ENCODE results near the gene GJB6. TPM values are rescaled to one million over a fixed set of nuclear protein-coding genes. Genes with fewer than 3 reads are reported as not detected.
A peak's percentile ranks its signal among the peaks of the same experiment; 100 is the strongest.

GJB6 gene
- total and polyA plus RNA-seq, 2 donors from 2014 or later, result not detected

GRCh38 chr13:20192836-20193161 is 39.3 kb downstream of the GJB6 start, which contains the start of gene GJB2:
GJB2 (minus strand) TSS chr13:20192938; CDS start chr13:20189581, 3,357 bp downstream.
- Histone ChIP-seq H3K4me1 (ENCODE audit: control insufficient read depth in 2 of 3, insufficient read depth in 2 of 3, low read depth in 1 of 3, low read length in 3 of 3) (peaks cover 3 to 7% (median 4%) of the 10 kb centered on the region in 3 donors), H3K9me3 (ENCODE audit: control insufficient read depth in 2 of 3, insufficient read depth in 1 of 3, low read length in 3 of 3) (no peaks in the 10 kb centered on the region), H3K27me3 (ENCODE audit: control insufficient read depth, insufficient read depth, low read length) (peaks cover 24% of the 10 kb centered on the region), H3K4me3 (ENCODE audit: low read length in 3 of 3) (peak within 1 kb of the TSS; percentile 34 to 70 (median 34)), H3K36me3 (ENCODE audit: control insufficient read depth in 2 of 3, insufficient read depth in 3 of 3, low read length in 3 of 3) (no peaks in the 10 kb centered on the region), H3K27ac (ENCODE audit: low read depth in 2 of 2, low read length in 2 of 2) (peak within 1 kb of the TSS in 1 of 2 donors; percentile 72), H3K9ac (ENCODE audit: low read length in 3 of 3) (peak within 1 kb of the TSS in 1 of 3 donors; percentile 51)
- FAIRE-seq (no peak), DNase-seq (peak in 3 of 5 donors; percentile 29 to 75 (median 55))
- no peak for TF ChIP-seq CTCF (IDR thresholded peaks at IDR 0.05; ENCODE audit: borderline replicate concordance, extremely low read depth, insufficient read depth)
- intact Hi-C loops (cut with DNase I), result no loop called here

GRCh38 chr13:20192158-20192835 is 39.8 kb downstream of the GJB6 start:
- FAIRE-seq (no peak), DNase-seq (peak; percentile 44 to 66 (median 62))
- Histone ChIP-seq H3K27me3 (ENCODE audit: control insufficient read depth, insufficient read depth, low read length) (peaks cover 24% of the 10 kb centered on the region), H3K9me3 (ENCODE audit: control insufficient read depth in 2 of 3, insufficient read depth in 1 of 3, low read length in 3 of 3) (no peaks in the 10 kb centered on the region), H3K36me3 (ENCODE audit: control insufficient read depth in 2 of 3, insufficient read depth in 3 of 3, low read length in 3 of 3) (no peaks in the 10 kb centered on the region), H3K27ac (ENCODE audit: low read depth in 2 of 2, low read length in 2 of 2) (peak overlapping the region in 1 of 2 donors; percentile 59), H3K4me1 (ENCODE audit: control insufficient read depth in 2 of 3, insufficient read depth in 2 of 3, low read depth in 1 of 3, low read length in 3 of 3) (peaks cover 0 to 7% (median 4%) of the 10 kb centered on the region in 3 donors), H3K4me3 (ENCODE audit: low read length in 3 of 3) (peak overlapping the region; percentile 34 to 70 (median 34)), H3K9ac (ENCODE audit: low read length in 3 of 3) (peak overlapping the region in 1 of 3 donors; percentile 51)
- intact Hi-C loops (cut with DNase I), result no loop called here
- TF ChIP-seq CTCF (IDR thresholded peaks at IDR 0.05; ENCODE audit: borderline replicate concordance, extremely low read depth, insufficient read depth), result no peak

- intact Hi-C loops (cut with DNase I), result no loop called here
- Histone ChIP-seq H3K27ac (ENCODE audit: low read depth in 2 of 2, low read length in 2 of 2) (peak overlapping the region in 1 of 2 donors; percentile 72), H3K9me3 (ENCODE audit: control insufficient read depth in 2 of 3, insufficient read depth in 1 of 3, low read length in 3 of 3) (no peaks in the 10 kb centered on the region), H3K4me3 (ENCODE audit: low read length in 3 of 3) (peak overlapping the region in 2 of 3 donors; percentile 34 to 70), H3K4me1 (ENCODE audit: control insufficient read depth in 2 of 3, insufficient read depth in 2 of 3, low read depth in 1 of 3, low read length in 3 of 3) (peaks cover 0 to 7% (median 4%) of the 10 kb centered on the region in 3 donors), H3K9ac (ENCODE audit: low read length in 3 of 3) (peak overlapping the region in 1 of 3 donors; percentile 51), H3K36me3 (ENCODE audit: control insufficient read depth in 2 of 3, insufficient read depth in 3 of 3, low read length in 3 of 3) (no peaks in the 10 kb centered on the region), H3K27me3 (ENCODE audit: control insufficient read depth, insufficient read depth, low read length) (peaks cover 23% of the 10 kb centered on the region)
- no peak for TF ChIP-seq CTCF (IDR thresholded peaks at IDR 0.05; ENCODE audit: borderline replicate concordance, extremely low read depth, insufficient read depth)
- no peak for FAIRE-seq
- peak in 3 of 5 donors; percentile 23 to 70 (median 52) for DNase-seq
Observed at GRCh38 chr13:20191311-20192157, 40.6 kb downstream of the GJB6 start.

Data from kidney (tissue), 14 donors.